ENCODE measurements around the gene SSR4. TPM values are rescaled to one million over a fixed set of nuclear protein-coding genes. Genes with fewer than 3 reads are reported as not detected.

SSR4 gene
- total RNA-seq, 2 experiments from 2014 or later: 165 to 186 TPM

DNA sequence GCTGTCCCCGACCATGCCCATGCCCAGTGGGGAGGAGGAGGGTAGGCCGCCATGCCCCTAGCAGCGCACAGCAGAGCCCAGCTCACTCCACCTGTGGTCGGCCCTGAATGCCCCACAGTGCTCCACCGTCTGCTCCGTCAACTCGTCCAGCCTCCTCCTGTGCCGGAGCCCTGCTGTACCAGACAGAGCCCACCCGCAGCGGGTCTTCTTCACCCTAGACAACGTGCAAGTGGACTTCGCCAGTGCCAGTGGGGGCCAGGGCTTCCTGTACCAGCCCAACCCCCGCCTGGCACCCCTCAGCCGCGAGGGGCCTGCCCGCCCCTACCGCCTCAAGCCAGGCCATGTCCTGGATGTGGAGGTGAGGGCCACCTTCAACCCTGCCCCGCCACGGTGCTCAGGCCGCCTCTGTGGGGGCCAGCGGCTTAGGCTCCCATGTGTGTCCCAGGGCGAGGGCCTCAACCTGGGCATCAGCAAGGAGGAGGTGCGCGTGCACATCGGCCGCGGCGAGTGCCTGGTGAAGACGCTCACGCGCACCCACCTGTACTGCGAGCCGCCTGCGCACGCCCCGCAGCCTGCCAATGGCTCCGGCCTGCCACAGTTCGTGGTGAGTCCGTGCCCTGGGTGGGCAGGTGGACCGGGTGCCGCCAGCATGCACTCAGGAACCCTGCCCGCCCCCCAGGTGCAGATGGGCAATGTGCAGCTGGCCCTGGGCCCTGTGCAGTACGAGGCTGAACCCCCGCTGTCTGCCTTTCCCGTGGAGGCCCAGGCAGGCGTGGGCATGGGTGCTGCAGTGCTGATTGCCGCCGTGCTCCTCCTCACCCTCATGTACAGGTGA, 20.5 kb upstream of the SSR4 start:
- no peak for DNase-seq (ENCODE audit: low spot score)
- Histone ChIP-seq H3K4me3 (ENCODE audit: low read depth, low read length, poor library complexity, severe bottlenecking) (no peak overlapping the region), H3K4me2 (ENCODE audit: low read length) (no peak overlapping the region), H4K20me1 (ENCODE audit: insufficient read depth, low read length) (no peaks in the 10 kb centered on the region), H3K4me1 (ENCODE audit: insufficient read depth, low read length, poor library complexity, severe bottlenecking) (no peaks in the 10 kb centered on the region), H3K27ac (ENCODE audit: low read depth, low read length, poor library complexity, severe bottlenecking) (no peak overlapping the region), H2AFZ (ENCODE audit: low read length) (no peak overlapping the region), H3K9me3 (ENCODE audit: low read length) (no peaks in the 10 kb centered on the region), H3K79me2 (ENCODE audit: insufficient read depth, low read depth, low read length) (no peaks in the 10 kb centered on the region), H3K9me2 (ENCODE audit: insufficient read depth, low read length) (no peaks in the 10 kb centered on the region), H3K36me3 (ENCODE audit: insufficient read depth, low read length) (no peaks in the 10 kb centered on the region)
- TF ChIP-seq, protein P1, sequence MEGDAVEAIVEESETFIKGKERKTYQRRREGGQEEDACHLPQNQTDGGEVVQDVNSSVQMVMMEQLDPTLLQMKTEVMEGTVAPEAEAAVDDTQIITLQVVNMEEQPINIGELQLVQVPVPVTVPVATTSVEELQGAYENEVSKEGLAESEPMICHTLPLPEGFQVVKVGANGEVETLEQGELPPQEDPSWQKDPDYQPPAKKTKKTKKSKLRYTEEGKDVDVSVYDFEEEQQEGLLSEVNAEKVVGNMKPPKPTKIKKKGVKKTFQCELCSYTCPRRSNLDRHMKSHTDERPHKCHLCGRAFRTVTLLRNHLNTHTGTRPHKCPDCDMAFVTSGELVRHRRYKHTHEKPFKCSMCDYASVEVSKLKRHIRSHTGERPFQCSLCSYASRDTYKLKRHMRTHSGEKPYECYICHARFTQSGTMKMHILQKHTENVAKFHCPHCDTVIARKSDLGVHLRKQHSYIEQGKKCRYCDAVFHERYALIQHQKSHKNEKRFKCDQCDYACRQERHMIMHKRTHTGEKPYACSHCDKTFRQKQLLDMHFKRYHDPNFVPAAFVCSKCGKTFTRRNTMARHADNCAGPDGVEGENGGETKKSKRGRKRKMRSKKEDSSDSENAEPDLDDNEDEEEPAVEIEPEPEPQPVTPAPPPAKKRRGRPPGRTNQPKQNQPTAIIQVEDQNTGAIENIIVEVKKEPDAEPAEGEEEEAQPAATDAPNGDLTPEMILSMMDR (conservative IDR thresholded peaks at IDR 0.05; ENCODE audit: low read length): no peak
- no peak for TF ChIP-seq EZH2phosphoT487 (IDR thresholded peaks at IDR 0.05; ENCODE audit: borderline replicate concordance, low read depth, low read length)
- ChIA-PET CTCF (ENCODE audit: unreplicated experiment) (no interaction called here), POLR2A (no interaction called here)
- intact Hi-C loops (cut with micrococcal nuclease; ENCODE audit: unreplicated experiment): no loop called here
- no TSS peak for BruUV-seq (replicated peaks)

DNA sequence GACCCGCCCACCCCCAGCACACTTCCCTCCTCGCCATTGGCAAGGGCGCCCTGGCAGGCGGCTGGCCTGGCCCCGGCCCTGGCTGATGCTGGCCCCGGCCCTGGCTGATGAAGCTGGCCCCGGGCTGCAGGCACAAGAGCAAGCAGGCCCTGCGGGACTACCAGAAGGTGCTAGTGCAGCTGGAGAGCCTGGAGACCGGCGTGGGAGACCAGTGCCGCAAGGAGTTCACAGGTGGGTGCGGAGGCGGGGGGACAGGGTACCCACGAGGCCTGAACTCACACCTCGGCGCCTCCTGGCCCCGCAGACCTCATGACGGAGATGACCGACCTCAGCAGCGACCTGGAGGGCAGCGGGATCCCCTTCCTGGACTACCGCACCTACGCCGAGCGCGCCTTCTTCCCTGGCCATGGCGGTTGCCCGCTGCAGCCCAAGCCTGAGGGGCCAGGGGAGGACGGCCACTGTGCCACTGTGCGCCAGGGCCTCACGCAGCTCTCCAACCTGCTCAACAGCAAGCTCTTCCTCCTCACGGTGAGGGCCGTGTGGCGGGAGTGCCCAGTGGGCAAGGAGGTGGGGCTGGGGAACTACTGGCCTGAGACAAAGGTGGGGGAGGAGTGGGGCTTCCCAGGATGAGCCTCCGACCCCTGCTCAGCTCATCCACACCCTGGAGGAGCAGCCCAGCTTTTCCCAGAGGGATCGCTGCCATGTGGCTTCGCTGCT, 19.7 kb upstream of the SSR4 start:
- Histone ChIP-seq H3K4me2 (ENCODE audit: low read length) (no peak overlapping the region), H4K20me1 (ENCODE audit: insufficient read depth, low read length) (no peaks in the 10 kb centered on the region), H3K4me1 (ENCODE audit: insufficient read depth, low read length, poor library complexity, severe bottlenecking) (no peaks in the 10 kb centered on the region), H3K36me3 (ENCODE audit: insufficient read depth, low read length) (no peaks in the 10 kb centered on the region), H3K9me3 (ENCODE audit: low read length) (no peaks in the 10 kb centered on the region), H3K4me3 (ENCODE audit: low read depth, low read length, poor library complexity, severe bottlenecking) (no peak overlapping the region), H2AFZ (ENCODE audit: low read length) (no peak overlapping the region), H3K27ac (ENCODE audit: low read depth, low read length, poor library complexity, severe bottlenecking) (no peak overlapping the region), H3K79me2 (ENCODE audit: insufficient read depth, low read depth, low read length) (no peaks in the 10 kb centered on the region), H3K9me2 (ENCODE audit: insufficient read depth, low read length) (no peaks in the 10 kb centered on the region)
- POLR2A ChIA-PET: no interaction called here
- TF ChIP-seq EZH2phosphoT487 (IDR thresholded peaks at IDR 0.05; ENCODE audit: borderline replicate concordance, low read depth, low read length): no peak
- TF ChIP-seq, protein P1 (conservative IDR thresholded peaks at IDR 0.05; ENCODE audit: low read length): no peak
- DNase-seq (ENCODE audit: low spot score): no peak
- BruUV-seq (replicated peaks): no TSS peak
- CTCF ChIA-PET (ENCODE audit: unreplicated experiment): no interaction called here
- intact Hi-C loops (cut with micrococcal nuclease; ENCODE audit: unreplicated experiment): no loop called here

Data from OCI-LY7 (cell line).